Measurements from ENCODE around the gene SGCB. TPM values are rescaled to one million over a fixed set of nuclear protein-coding genes. Genes with fewer than 3 reads are reported as not detected.

SGCB gene
- total RNA-seq, 1 donor = 37.6 TPM

DNA sequence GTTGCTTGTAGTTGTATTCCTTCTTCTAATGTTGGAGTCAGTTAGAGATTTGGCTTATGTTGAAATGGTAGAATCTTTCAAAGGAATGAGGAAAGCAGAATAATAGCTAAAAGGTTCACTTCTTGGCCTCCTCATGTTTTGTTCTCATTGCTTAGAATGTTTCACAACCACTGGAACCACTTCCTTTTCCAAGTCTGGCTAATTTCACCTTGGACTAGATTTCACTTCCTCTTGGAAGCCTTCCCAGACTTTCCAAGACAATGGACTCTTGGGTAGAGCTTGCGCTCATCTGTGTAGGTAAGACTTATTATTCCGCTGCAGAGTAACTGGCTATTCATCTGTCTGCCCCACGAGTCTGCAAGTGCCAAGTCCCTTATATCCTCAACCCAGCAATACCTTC lies 21.3 kb upstream of the SGCB start:
- TF ChIP-seq, protein P1, sequence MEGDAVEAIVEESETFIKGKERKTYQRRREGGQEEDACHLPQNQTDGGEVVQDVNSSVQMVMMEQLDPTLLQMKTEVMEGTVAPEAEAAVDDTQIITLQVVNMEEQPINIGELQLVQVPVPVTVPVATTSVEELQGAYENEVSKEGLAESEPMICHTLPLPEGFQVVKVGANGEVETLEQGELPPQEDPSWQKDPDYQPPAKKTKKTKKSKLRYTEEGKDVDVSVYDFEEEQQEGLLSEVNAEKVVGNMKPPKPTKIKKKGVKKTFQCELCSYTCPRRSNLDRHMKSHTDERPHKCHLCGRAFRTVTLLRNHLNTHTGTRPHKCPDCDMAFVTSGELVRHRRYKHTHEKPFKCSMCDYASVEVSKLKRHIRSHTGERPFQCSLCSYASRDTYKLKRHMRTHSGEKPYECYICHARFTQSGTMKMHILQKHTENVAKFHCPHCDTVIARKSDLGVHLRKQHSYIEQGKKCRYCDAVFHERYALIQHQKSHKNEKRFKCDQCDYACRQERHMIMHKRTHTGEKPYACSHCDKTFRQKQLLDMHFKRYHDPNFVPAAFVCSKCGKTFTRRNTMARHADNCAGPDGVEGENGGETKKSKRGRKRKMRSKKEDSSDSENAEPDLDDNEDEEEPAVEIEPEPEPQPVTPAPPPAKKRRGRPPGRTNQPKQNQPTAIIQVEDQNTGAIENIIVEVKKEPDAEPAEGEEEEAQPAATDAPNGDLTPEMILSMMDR (IDR thresholded peaks at IDR 0.05; ENCODE audit: insufficient read depth, low read depth, low read length) = no peak
- H3K4me3 ChIP-seq (ENCODE audit: low read depth, low read length) = no peak overlapping the region
- peak; percentile 75 for DNase-seq (ENCODE audit: low read depth)

DNA sequence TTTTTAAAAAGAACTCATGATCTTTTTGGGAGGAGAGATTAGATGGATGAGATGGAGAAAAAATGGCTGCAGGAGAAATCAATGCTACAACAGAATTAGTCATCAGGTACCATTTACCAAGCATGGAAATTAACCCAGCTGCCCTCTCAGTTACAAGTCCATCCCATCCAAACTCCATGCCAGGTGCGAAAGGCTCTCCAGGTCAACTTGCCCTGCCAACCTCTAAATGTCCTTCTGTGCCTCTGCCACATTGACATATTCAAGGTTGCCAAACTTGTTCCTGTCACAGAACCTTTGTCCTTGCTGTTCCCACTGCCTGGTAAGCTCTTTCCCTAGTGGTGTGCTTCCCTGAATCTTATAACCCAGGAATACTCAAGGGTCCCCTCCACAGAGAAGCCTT lies 20.2 kb upstream of the SGCB start:
- no peak overlapping the region for H3K4me3 ChIP-seq (ENCODE audit: low read depth, low read length)
- TF ChIP-seq, protein P1 (IDR thresholded peaks at IDR 0.05; ENCODE audit: insufficient read depth, low read depth, low read length) = no peak
- no peak for DNase-seq (ENCODE audit: low read depth)

DNA sequence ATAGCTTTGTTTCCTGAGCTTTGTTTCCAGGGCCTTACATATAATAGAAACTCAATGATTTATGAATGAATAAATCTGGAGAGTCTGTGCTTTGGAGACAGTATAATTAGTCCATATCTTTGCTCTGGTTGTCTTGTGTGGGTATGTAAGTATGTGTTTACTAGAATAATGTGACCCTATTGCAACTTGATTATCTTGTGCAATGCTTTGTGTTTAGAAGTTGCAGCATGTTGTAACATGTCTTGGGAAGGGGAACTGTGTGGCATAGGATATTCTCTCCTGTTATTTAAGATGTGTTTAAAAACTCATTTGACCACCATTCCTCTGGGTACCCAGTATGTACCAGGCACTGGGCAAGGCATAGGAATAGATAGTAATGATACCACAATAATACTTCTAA lies 19.1 kb upstream of the SGCB start:
- H3K4me3 ChIP-seq (ENCODE audit: low read depth, low read length) = no peak overlapping the region
- TF ChIP-seq, protein P1 (IDR thresholded peaks at IDR 0.05; ENCODE audit: insufficient read depth, low read depth, low read length) = no peak
- DNase-seq (ENCODE audit: low read depth) = peak; percentile 58

DNA sequence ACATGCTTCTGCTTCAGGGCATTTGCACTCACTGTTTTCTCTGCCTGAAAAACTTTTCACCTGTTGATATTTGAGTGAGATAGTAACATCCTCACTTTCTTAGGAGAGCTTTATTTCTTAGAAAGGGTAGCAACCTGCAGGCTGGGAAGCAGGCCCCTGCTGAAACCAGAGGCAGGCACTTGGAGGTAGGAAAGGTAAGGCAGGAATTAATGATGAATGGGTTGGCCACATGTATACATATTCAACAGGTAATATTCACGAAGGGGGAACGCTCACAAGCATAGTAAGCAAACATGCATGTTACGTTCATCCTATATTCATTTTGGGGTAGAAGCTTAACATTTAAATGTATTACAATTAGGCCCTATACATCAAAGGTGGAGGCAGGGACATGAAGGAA lies 16.2 kb upstream of the SGCB start:
- no peak for DNase-seq (ENCODE audit: low read depth)
- TF ChIP-seq, protein P1 (IDR thresholded peaks at IDR 0.05; ENCODE audit: insufficient read depth, low read depth, low read length) = no peak
- no peak overlapping the region for H3K4me3 ChIP-seq (ENCODE audit: low read depth, low read length)

DNA sequence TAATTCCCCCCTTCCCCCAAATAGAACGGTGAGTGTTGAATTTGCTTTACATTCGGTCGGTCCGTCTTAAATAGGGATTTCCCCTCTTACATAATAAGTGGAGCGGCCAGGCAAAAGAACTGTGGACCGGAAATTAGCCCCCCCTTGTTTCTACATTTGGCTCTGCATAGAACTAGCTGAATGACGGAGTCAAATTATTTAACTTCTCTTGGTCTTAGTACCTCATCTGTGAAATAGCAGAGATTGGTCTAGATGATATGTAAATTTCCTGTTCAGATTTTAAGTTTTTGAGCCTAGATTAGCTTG lies 14.3 kb upstream of the SGCB start:
- TF ChIP-seq, protein P1 (IDR thresholded peaks at IDR 0.05; ENCODE audit: insufficient read depth, low read depth, low read length) = no peak
- no peak for DNase-seq (ENCODE audit: low read depth)
- H3K4me3 ChIP-seq (ENCODE audit: low read depth, low read length) = peak overlapping the region; percentile 75

DNA sequence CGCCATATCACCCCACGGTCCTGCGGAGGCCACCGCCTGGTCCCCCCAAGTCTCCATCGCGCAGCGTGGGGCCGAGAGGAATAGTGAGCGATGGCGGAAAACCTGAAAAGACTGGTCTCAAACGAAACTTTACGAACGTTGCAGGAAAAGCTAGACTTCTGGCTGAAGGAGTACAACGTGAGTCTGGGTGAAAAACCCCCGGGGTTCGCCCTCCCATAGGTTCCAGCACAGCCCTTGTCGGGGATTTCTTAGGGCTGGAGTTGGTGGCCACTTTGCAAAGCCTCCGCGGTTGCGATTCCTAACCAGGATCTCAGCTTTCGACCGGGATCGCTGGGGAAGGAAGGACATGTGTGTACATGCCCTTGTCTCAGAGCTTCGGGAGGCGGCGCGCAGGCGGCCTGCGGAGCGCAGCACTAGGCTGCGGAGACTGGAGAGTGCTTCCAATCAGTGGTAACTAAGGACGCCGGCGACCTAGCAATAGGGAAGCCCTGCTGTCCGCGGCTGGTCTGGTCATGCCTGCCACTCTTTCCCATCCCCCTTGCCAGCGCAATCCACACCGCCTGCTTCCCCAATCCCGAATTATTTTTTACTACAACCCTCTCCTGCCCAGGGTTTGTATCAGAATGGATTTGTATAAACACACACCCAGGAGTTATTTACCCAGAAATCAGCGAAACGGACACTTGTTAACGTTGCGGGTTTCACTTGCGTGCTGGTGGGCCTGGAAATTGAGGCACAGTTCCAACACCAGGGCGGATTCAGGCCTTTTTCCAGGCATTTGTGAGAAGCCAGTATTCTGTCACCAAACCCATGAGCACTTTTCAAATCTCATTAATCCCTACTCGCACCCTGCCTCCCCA lies 13.7 kb upstream of the SGCB start:
- peak; percentile 92 for DNase-seq (ENCODE audit: low read depth)
- TF ChIP-seq, protein P1 (IDR thresholded peaks at IDR 0.05; ENCODE audit: insufficient read depth, low read depth, low read length) = no peak
- H3K4me3 ChIP-seq (ENCODE audit: low read depth, low read length) = peak overlapping the region; percentile 75

DNA sequence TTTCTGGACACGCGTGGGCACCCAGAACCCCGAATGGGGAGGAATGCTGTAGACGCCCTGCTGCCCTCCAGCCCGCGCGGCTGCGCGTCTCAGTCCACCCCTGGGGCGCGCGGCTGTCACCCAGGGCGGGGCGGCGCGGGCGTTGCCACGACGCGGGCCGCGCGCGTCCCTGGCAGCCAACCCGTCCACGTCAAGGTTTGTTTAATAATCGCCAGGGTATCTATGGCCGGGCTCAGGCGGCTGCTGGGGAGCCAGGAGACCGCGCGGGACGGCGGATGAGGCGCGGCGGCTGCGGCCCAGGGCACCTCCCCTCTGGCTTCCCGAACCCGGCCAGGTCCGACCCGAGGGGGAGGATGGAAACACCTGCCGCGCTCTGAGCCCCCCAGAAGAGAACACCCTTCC lies 13.1 kb upstream of the SGCB start, which contains the start of gene SPATA18:
SPATA18 (plus strand) TSS at position 92 of the 402 bp plus-strand sequence. CDS start 401 bp downstream, outside the sequence.
- DNase-seq (ENCODE audit: low read depth) = peak; percentile 24
- TF ChIP-seq, protein P1 (IDR thresholded peaks at IDR 0.05; ENCODE audit: insufficient read depth, low read depth, low read length) = no peak
- H3K4me3 ChIP-seq (ENCODE audit: low read depth, low read length) = peak within 1 kb of the TSS; percentile 75
